ENCODE data around the gene TRPC4AP. TPM values are rescaled to one million over a fixed set of nuclear protein-coding genes. Genes with fewer than 3 reads are reported as not detected.
A peak's percentile ranks its signal among the peaks of the same experiment; 100 is the strongest.
"Not testable (repeated sequence)": the region's sequence is repeated elsewhere in the genome, so short reads cannot be mapped to it uniquely, and the experiment has no call there.

TRPC4AP gene
- total RNA-seq, 1 donor from 2014 or later, result 54.1 TPM

GRCh38 chr20:35116258-35116657 lies 23.7 kb upstream of the TRPC4AP start:
- peaks cover 0 to 3% of the 10 kb centered on the region in 2 donors for H3K4me1 ChIP-seq
- H3K9me3 ChIP-seq, result no peaks in the 10 kb centered on the region
- no peaks in the 10 kb centered on the region for H3K27me3 ChIP-seq
- H3K4me3 ChIP-seq, result no peak overlapping the region
- H3K36me3 ChIP-seq, result peaks cover 35 to 43% of the 10 kb centered on the region in 2 donors
- DNase-seq (ENCODE audit: low spot score in 2 of 2), result peak in 1 of 2 donors; percentile 54
- TF ChIP-seq, protein P1, sequence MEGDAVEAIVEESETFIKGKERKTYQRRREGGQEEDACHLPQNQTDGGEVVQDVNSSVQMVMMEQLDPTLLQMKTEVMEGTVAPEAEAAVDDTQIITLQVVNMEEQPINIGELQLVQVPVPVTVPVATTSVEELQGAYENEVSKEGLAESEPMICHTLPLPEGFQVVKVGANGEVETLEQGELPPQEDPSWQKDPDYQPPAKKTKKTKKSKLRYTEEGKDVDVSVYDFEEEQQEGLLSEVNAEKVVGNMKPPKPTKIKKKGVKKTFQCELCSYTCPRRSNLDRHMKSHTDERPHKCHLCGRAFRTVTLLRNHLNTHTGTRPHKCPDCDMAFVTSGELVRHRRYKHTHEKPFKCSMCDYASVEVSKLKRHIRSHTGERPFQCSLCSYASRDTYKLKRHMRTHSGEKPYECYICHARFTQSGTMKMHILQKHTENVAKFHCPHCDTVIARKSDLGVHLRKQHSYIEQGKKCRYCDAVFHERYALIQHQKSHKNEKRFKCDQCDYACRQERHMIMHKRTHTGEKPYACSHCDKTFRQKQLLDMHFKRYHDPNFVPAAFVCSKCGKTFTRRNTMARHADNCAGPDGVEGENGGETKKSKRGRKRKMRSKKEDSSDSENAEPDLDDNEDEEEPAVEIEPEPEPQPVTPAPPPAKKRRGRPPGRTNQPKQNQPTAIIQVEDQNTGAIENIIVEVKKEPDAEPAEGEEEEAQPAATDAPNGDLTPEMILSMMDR (IDR thresholded peaks at IDR 0.05), result no peak
- peak overlapping the region; percentile 48 to 77 for H3K27ac ChIP-seq
- intact Hi-C loops (cut with DNase I), result no loop called here

- peak overlapping the region; percentile 48 to 77 for H3K27ac ChIP-seq
- H3K9me3 ChIP-seq, result no peaks in the 10 kb centered on the region
- H3K36me3 ChIP-seq, result peaks cover 34 to 38% of the 10 kb centered on the region in 2 donors
- TF ChIP-seq, protein P1 (IDR thresholded peaks at IDR 0.05), result no peak
- intact Hi-C loops (cut with DNase I), result no loop called here
- no peaks in the 10 kb centered on the region for H3K27me3 ChIP-seq
- H3K4me3 ChIP-seq, result no peak overlapping the region
- DNase-seq (ENCODE audit: low spot score in 2 of 2), result no peak
- H3K4me1 ChIP-seq, result peaks cover 0 to 3% of the 10 kb centered on the region in 2 donors
Measured at GRCh38 chr20:35115606-35116005, 23.0 kb upstream of the TRPC4AP start.

- intact Hi-C loops (cut with DNase I), result not testable (repeated sequence)
Measured at GRCh38 chr20:35112276-35112675, 19.7 kb upstream of the TRPC4AP start.

DNA sequence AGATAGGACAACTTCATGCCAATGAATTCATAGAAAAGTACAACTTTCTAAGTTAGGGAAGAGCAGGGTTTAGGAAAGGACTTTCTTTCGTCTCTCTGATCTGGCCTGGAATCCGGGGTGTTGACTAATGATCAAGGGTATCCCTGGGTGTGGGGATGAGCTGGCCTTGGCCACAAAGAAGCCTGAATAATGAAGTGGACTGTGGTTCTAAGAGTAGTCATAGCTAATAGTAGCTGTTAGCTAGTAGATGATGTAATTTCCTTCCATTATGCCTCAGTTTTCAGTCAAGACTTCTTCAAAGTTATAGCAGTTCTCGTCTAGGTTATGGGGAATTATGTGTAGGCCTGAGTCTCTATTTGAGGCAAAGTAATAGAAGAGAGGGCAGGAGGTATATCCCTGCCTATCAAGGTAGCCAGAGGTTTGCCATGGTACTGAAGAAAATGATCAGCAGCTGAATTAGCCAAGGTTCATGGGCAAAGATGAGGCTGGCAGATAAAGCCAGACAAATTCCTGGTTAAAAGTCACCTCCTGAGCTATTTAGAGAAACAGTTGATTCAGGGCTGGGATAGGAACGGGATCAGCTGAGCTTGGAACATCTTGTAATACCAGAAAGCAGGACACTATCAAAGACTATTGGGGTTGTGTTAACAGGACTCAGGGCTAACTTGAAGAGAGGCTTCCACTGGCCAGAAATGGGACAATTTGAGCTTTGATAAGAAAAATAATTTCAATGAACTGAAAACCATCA lies 18.7 kb upstream of the TRPC4AP start:
- H3K27ac ChIP-seq, result no peak overlapping the region
- H3K9me3 ChIP-seq, result no peaks in the 10 kb centered on the region
- intact Hi-C loops (cut with DNase I), result no loop called here
- TF ChIP-seq, protein P1 (IDR thresholded peaks at IDR 0.05), result no peak
- H3K4me1 ChIP-seq, result no peaks in the 10 kb centered on the region
- peaks cover 18 to 21% of the 10 kb centered on the region in 2 donors for H3K36me3 ChIP-seq
- no peaks in the 10 kb centered on the region for H3K27me3 ChIP-seq
- peak in 1 of 2 donors; percentile 50 for DNase-seq (ENCODE audit: low spot score in 2 of 2)
- no peak overlapping the region for H3K4me3 ChIP-seq

More at GRCh38 chr20:35112276-35112675, 19.7 kb upstream of the TRPC4AP start:
- H3K27me3 ChIP-seq; H3K9me3 ChIP-seq; H3K27ac ChIP-seq; DNase-seq (ENCODE audit: low spot score in 2 of 2); H3K4me1 ChIP-seq; H3K4me3 ChIP-seq: not testable (repeated sequence)
- H3K36me3 ChIP-seq, result peaks cover 18 to 24% of the 10 kb centered on the region in 2 donors

DNA sequence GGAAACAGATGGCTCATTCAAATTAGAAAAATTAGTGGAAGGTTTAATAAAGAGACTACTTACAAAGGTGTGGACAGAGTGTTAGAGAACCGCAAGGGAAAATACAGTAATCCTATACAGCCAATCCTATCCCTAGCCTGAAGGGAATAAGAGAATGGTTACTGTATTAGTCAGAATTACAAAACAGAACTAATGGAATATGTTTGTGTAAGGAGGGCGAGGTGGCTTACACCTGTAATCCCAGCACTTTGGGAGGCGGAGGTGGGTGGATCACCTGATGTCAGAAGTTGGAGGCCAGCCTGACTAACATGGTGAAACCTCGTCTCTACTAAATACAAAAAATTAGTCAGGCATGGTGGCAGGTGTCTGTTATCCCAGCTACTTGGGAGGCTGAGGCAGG lies 16.3 kb upstream of the TRPC4AP start:
- Histone ChIP-seq H3K9me3 (no peaks in the 10 kb centered on the region), H3K4me1 (no peaks in the 10 kb centered on the region), H3K36me3 (peaks cover 5 to 9% of the 10 kb centered on the region in 2 donors), H3K27me3 (no peaks in the 10 kb centered on the region), H3K27ac (no peak overlapping the region), H3K4me3 (no peak overlapping the region)
- TF ChIP-seq, protein P1 (IDR thresholded peaks at IDR 0.05), result no peak
- intact Hi-C loops (cut with DNase I), result no loop called here
- no peak for DNase-seq (ENCODE audit: low spot score in 2 of 2)

GRCh38 chr20:35106827-35107380 lies 14.3 kb upstream of the TRPC4AP start:
- TF ChIP-seq, protein P1 (IDR thresholded peaks at IDR 0.05), result no peak
- Histone ChIP-seq H3K36me3 (peaks cover 5 to 9% of the 10 kb centered on the region in 2 donors), H3K9me3 (no peaks in the 10 kb centered on the region), H3K4me1 (no peaks in the 10 kb centered on the region), H3K4me3 (no peak overlapping the region), H3K27me3 (no peaks in the 10 kb centered on the region), H3K27ac (no peak overlapping the region)
- DNase-seq (ENCODE audit: low spot score in 2 of 2), result no peak
- intact Hi-C loops (cut with DNase I), result no loop called here

All from ascending aorta (tissue), 2 donors.